Cardiac septum (tissue), 1 donor: Measurements from ENCODE around the gene UTS2R. TPM values are rescaled to one million over a fixed set of nuclear protein-coding genes. Genes with fewer than 3 reads are reported as not detected.

Experiments used
- DNase-seq: peaks from one replicate; pipeline ENCODE4 v3.0.0-alpha.2; 2020; ENCODE audit warnings: low spot score
- intact Hi-C: fragments of 100-400 bp; cut with DNase I; formaldehyde crosslinking; loops from one replicate; pipeline ENCODE4 v1.14.0; 2022
- total RNA-seq: library from RNA; stranded (reverse); fragmentation: NEBNext Ultra II Directional; extraction: Animal tissue kit (Norgen Biotek cat#: 25700); gene quantifications from one replicate; pipeline ENCODE4 v1.2.1, GENCODE V29; 2021
- donor health status: DM: no; HTN: no; CAD: no.

Gene UTS2R
- total RNA-seq, 1 donor from 2014 or later: 0.51 TPM

- DNase-seq: no peak
- intact Hi-C loops: loop anchor here (1.0 kb wide), 1 partner anchor 22 kb away; no protein-coding TSS in a partner anchor
Measured at GRCh38 chr17:82384730-82385481, 13.3 kb downstream of the UTS2R start.

DNA sequence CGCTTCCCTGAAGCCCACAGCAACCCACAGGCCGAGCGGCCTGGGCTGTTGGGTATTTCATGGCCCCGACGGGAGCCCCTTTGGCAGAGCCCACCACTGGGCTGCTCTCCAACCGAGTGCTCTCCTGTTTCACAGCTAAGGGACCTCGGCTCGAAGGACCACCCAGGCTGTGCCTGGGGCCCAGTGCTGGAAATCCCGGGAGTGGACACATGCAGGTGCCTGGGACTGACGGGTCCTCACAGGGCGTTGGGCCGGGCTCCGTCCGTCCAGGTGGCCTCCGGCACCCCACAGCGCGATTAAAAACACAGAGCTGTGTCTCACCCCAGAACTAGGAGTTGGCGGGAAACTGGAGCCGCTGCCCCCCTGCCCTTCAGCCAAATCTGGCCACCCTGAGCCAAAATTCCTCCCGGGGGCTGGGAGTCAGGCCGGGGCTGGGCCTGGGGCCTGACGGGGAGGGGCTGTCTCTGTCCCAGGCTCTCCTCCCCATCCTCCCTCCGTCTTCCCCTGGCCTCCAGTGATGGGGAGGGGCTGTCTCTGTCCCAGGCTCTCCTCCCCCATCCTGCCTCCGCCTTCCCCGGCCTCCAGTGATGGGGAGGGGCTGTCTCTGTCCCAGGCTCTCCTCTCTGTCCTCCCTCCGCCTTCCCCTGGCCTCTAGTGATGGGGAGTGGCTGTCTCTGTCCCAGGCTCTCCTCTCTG, 14.1 kb downstream of the UTS2R start:
- no peak for DNase-seq
- intact Hi-C loops: loop anchor here (1.0 kb wide), 1 partner anchor 22 kb away; no protein-coding TSS in a partner anchor

DNA sequence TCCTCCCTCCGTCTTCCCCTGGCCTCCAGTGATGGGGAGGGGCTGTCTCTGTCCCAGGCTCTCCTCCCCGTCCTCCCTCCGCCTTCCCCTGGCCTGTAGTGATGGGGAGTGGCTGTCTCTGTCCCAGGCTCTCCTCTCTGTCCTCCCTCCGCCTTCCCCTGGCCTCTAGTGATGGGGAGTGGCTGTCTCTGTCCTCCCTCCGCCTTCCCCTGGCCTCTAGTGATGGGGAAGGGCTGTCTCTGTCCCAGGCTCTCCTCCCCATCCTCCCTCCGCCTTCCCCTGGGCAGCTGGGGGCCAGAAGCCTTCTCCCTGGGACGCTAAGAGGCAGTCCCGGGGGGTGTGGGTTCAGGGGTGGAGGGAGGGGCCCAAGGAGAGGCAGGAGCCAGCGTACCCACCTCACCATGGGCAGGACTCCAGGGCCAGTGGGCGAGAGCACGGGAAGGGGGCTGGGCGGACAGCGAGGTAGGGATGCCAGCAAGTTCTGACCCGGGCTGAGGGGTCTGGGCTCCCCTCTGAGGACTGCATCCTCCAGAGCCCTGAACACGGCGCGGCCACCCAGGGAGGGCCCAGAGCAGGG, 14.8 kb downstream of the UTS2R start:
- intact Hi-C loops: no loop called here
- no peak for DNase-seq

DNA sequence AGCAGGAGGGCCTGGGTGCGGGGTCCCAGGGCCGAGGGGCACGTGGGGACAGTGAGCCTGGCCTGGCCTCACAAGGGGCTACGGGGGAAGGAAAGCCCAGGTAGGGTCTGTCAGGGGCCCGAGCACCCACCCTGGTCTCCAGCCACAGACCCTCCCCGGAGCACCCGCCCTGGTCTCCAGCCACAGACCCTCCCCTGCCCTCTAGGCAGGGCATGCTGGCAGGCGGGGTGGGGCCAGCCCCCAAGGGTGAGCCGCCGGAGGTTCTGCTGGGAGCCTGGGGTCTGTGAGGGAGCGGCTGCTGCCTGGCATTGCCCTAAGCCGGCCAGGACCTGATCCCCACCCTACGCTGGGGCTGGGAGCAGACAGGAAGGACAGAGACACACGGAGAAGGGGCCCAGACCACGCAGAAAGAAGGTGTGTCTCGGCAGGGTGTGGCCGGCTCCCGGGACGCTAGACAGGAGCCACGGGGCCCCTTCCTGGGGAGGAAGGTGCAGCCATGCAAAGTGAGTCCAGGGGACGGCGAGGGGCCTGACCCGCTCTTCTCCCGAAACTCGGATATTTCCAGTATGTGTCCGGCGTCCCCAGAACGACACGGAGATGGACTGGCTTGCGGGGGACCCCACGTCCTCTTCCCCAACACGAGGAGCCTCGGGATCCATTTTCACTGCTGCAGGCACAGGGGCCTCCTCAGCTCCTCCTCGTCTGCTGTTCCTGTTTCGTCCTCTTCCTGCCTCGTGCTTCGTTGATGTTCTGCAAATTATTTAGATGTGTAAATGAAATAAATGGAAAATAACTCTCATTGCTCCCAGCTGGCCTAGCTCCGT, 15.5 kb downstream of the UTS2R start:
- DNase-seq: no peak
- intact Hi-C loops: no loop called here

DNA sequence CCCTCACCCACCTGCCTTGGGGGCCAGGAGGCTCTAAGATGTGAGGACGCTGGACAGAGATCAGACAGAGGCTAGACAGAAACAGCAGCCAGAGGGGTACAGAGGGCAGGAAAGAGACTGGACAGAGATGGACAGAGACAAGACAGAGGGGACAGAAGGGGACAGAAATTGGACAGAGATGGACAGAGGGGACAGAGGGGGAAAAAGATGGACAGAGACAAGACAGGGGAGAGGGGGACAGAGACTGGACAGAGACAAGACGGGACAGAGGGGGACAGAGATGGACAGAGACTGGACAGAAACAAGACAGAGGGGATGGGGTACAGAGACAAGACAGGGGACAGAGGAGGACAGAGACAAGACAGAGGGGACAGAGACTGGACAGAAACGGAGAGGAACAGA, 16.1 kb downstream of the UTS2R start:
- intact Hi-C loops: no loop called here
- DNase-seq: no peak

- no peak for DNase-seq
- intact Hi-C loops: no loop called here
Measured at GRCh38 chr17:82388223-82388921, 16.8 kb downstream of the UTS2R start.

- no peak for DNase-seq
- intact Hi-C loops: no loop called here
Measured at GRCh38 chr17:82388922-82389283, 17.3 kb downstream of the UTS2R start.

DNA sequence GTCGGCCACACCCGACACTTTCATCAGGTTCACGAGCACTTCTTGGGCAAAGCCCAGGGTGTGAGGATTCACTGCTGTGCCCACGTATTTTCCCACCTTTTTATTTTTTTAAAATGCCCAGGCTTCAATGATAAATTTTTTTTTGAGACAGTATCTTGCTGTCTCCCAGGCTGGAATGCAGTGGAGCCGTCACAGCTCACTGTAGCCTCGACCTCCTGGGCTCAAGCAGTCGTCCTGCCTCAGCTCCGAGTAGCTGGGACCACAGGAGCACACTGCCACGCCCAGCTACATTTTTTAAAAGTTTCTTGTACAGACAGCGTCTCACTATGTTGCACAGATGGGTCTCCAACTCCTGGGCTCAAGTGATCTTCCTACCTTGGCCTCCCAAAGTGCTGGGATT, 17.8 kb downstream of the UTS2R start:
- intact Hi-C loops: no loop called here
- DNase-seq: no peak

DNA sequence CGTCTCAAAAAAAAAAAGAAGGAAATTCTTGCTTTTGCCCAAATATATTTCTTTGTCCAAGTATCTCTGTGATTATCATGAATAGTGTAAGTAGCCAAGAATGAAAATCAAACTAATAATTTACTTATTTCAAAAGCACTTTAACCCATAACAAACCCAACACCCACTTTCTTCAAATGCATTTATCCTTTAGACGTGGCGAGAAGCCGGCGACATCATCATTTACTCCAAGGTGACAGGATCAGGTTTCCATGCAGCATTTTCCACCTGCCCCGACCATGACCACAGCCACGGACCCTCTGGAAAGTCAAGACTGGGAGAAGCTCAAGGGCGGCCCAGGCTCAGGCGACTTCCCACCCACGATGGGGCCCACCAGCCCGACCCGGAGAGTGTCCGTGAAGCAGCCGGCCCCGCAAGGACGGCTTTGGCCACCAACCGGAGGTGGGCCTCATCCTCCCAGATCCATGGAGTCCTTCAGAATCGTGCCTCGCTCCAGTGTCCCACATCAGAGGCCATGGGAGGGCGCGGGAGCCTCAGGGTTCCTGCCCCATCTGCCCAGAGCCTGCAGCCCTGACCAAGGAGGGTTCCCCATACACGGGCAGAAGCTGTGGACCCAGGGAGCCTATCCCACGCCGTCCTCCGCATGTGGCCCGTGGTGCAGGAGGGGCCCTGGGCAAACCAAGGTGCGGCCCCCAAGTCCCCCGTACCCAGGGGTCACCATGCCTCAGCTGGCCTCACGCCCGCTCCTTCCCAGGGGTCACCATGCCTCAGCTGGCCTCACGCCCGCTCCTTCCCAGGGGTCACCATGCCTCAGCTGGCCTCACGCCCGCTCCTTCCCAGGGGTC, 18.7 kb downstream of the UTS2R start:
- DNase-seq: no peak
- intact Hi-C loops: no loop called here

GRCh38 chr17:82390860-82391435, 19.4 kb downstream of the UTS2R start:
- intact Hi-C loops: no loop called here
- DNase-seq: no peak

- no peak for DNase-seq
- intact Hi-C loops: no loop called here
Measured at GRCh38 chr17:82391496-82392066, 20.0 kb downstream of the UTS2R start.

- intact Hi-C loops: no loop called here
- no peak for DNase-seq
Measured at GRCh38 chr17:82392209-82392920, 20.8 kb downstream of the UTS2R start.

GRCh38 chr17:82392941-82393340, 21.4 kb downstream of the UTS2R start:
- no peak for DNase-seq
- intact Hi-C loops: no loop called here

- intact Hi-C loops: no loop called here
- no peak for DNase-seq
Measured at GRCh38 chr17:82394278-82394677, 22.7 kb downstream of the UTS2R start.

GRCh38 chr17:82396601-82397435, 25.3 kb downstream of the UTS2R start:
- DNase-seq: no peak
- intact Hi-C loops: no loop called here
